ENCODE measurements around the gene EMP1. TPM values are rescaled to one million over a fixed set of nuclear protein-coding genes. Genes with fewer than 3 reads are reported as not detected.

EMP1 gene
- total RNA-seq, 4 donors from 2014 or later, result 33.5 to 111 (median 73.6) TPM

- ATAC-seq (peak; percentile 33 to 72), DNase-seq (peak; percentile 30 to 55)
- intact Hi-C loops (cut with DNase I; ENCODE audit: low total_unique reads) (no loop called here), in situ Hi-C loops (cut with MboI; ENCODE audit: low sequenced_read_pairs in 4 of 4) (no loop called here)
- Histone ChIP-seq H3K4me3 (no peak overlapping the region), H3K27me3 (peaks cover 0 to 5% (median 0%) of the 10 kb centered on the region in 3 donors), H3K9me3 (no peaks in the 10 kb centered on the region), H3K27ac (no peak overlapping the region), H3K4me1 (no peaks in the 10 kb centered on the region), H3K36me3 (no peaks in the 10 kb centered on the region)
- TF ChIP-seq POLR2A (IDR thresholded peaks at IDR 0.05) (no peak), CTCF (IDR thresholded peaks at IDR 0.05 in 4 of 5, conservative IDR thresholded peaks at IDR 0.05 in 1 of 5) (no peak)
Measured at GRCh38 chr12:13165617-13166041, 30.9 kb upstream of the EMP1 start.

DNA sequence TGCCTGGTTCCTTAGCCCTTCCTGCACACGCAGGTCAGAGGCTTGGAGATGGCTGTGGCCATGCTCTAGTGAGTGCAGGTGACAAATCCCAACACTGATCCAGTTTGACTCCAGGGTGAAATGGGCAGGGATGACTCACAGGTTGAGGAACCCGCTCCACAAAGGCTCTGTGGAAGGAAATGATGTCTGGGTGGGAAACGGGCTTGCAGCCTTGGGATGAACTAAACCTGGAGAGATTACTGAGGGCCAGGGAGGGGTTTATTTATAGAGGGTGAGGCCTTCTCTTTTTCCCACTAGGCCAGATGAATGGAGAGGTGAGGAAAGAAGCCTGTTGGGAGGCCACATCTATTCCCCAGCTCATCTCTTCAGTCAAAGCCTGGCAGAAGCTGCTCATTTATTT, 29.3 kb upstream of the EMP1 start:
- intact Hi-C loops (cut with DNase I; ENCODE audit: low total_unique reads), result no loop called here
- TF ChIP-seq POLR2A (IDR thresholded peaks at IDR 0.05), result no peak
- TF ChIP-seq CTCF (IDR thresholded peaks at IDR 0.05 in 4 of 5, conservative IDR thresholded peaks at IDR 0.05 in 1 of 5), result no peak
- no peak overlapping the region for H3K27ac ChIP-seq

GRCh38 chr12:13167906-13168305, 28.6 kb upstream of the EMP1 start:
- Histone ChIP-seq H3K27ac (no peak overlapping the region), H3K27me3 (peaks cover 0 to 5% (median 0%) of the 10 kb centered on the region in 3 donors), H3K36me3 (no peaks in the 10 kb centered on the region), H3K4me1 (no peaks in the 10 kb centered on the region), H3K4me3 (no peak overlapping the region), H3K9me3 (no peaks in the 10 kb centered on the region)
- ATAC-seq (no peak), DNase-seq (no peak)
- in situ Hi-C loops (cut with MboI; ENCODE audit: low sequenced_read_pairs in 4 of 4), result no loop called here
- intact Hi-C loops (cut with DNase I; ENCODE audit: low total_unique reads), result no loop called here
- TF ChIP-seq CTCF (IDR thresholded peaks at IDR 0.05 in 4 of 5, conservative IDR thresholded peaks at IDR 0.05 in 1 of 5) (no peak), POLR2A (IDR thresholded peaks at IDR 0.05) (no peak)

More for the DNA sequence above, 29.3 kb upstream of the EMP1 start:
- in situ Hi-C loops (cut with MboI; ENCODE audit: low sequenced_read_pairs in 4 of 4), result no loop called here
- H3K4me1 ChIP-seq, result no peaks in the 10 kb centered on the region
- DNase-seq, result no peak
- no peak for ATAC-seq
- H3K4me3 ChIP-seq, result no peak overlapping the region
- no peaks in the 10 kb centered on the region for H3K9me3 ChIP-seq
- no peaks in the 10 kb centered on the region for H3K36me3 ChIP-seq
- H3K27me3 ChIP-seq, result peaks cover 0 to 5% (median 0%) of the 10 kb centered on the region in 3 donors

DNA sequence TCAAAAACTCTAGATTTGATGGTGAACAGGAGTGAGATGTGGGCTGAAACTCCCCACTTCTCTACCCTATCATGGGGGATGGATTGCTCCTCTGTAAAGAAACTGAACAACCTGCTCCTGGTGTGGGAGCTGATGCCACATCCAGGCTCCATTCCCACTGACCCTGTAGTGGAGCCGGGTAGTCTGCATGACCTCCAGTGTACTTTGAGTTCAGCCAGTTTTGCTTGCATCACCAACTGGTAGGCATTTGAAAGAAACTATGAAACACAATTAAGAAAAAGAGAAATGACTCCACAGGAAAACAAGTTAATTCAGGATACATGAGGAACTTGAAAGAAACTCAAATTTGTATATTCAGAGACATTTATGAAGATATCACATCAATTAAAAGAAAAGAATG, 27.3 kb upstream of the EMP1 start:
- no peak for TF ChIP-seq CTCF (IDR thresholded peaks at IDR 0.05 in 4 of 5, conservative IDR thresholded peaks at IDR 0.05 in 1 of 5)
- no peak for TF ChIP-seq POLR2A (IDR thresholded peaks at IDR 0.05)

More for the DNA sequence above, 27.3 kb upstream of the EMP1 start:
- intact Hi-C loops (cut with DNase I; ENCODE audit: low total_unique reads), result no loop called here
- Histone ChIP-seq H3K4me1 (peaks cover 0 to 3% of the 10 kb centered on the region in 2 donors), H3K4me3 (no peak overlapping the region), H3K36me3 (no peaks in the 10 kb centered on the region), H3K27ac (no peak overlapping the region), H3K27me3 (peaks cover 0 to 5% (median 0%) of the 10 kb centered on the region in 3 donors), H3K9me3 (no peaks in the 10 kb centered on the region)
- no peak for DNase-seq
- ATAC-seq, result no peak
- in situ Hi-C loops (cut with MboI; ENCODE audit: low sequenced_read_pairs in 4 of 4), result no loop called here
